Hepatocyte (in vitro differentiated cells): ENCODE results near the gene KRT26.
"Not testable (repeated sequence)": the region's sequence is repeated elsewhere in the genome, so short reads cannot be mapped to it uniquely, and the experiment has no call there.

Experiments used
- CTCF ChIP-seq: fragments of 200-600 bp; sonication (generic); IDR thresholded peaks from 2 replicates; pipeline ENCODE4 v1.5.1; 2016; ENCODE audit warnings: antibody characterized with exemption, mild to moderate bottlenecking; ENCODE audit not compliant: poor library complexity
- EZH2 ChIP-seq: fragments of 200-600 bp; sonication (generic); IDR thresholded peaks from 2 replicates; pipeline ENCODE4 v1.6.1; 2016; ENCODE audit warnings: antibody characterized with exemption, mild to moderate bottlenecking, borderline replicate concordance
- EZH2phosphoT487 ChIP-seq: fragments of 200-600 bp; sonication (generic); IDR thresholded peaks from one replicate; pipeline ENCODE4 v1.6.1; 2018; ENCODE audit warnings: antibody characterized with exemption, mild to moderate bottlenecking, low read depth, moderate library complexity; ENCODE audit not compliant: unreplicated experiment, severe bottlenecking

- TF ChIP-seq CTCF, EZH2phosphoT487, EZH2: not testable (repeated sequence)
Measured at GRCh38 chr17:40814657-40815056, 42.7 kb upstream of the KRT26 start.
